MM.1S (cell line): ENCODE results near the gene VRK3.

Experiments used
- DNase-seq: peaks from one replicate; pipeline ENCODE4 v3.0.0-alpha.2; 2015
- H2AFZ ChIP-seq: fragments of 300-600 bp; sonication (generic); 2 replicates; pipeline ENCODE4 v1.6.0; 2016; ENCODE audit warnings: antibody characterized with exemption, low read length
- H3F3A ChIP-seq: fragments of 300-600 bp; sonication (generic); 2 replicates; pipeline ENCODE4 v1.6.1; 2016; ENCODE audit warnings: mild to moderate bottlenecking, antibody characterized with exemption, low read length, moderate library complexity, mixed read lengths; ENCODE audit not compliant: insufficient read depth
- H3K27ac ChIP-seq: fragments of 300-600 bp; sonication (generic); 2 replicates; pipeline ENCODE4 v1.5.1; 2016; ENCODE audit warnings: mild to moderate bottlenecking, low read length
- H3K27me3 ChIP-seq: fragments of 300-600 bp; sonication (generic); replicated peaks from 2 replicates; pipeline ENCODE4 v1.6.0; 2016; ENCODE audit warnings: low read length; ENCODE audit not compliant: insufficient read depth
- H3K36me3 ChIP-seq: fragments of 300-600 bp; sonication (generic); replicated peaks from 2 replicates; pipeline ENCODE4 v1.6.1; 2016; ENCODE audit warnings: mild to moderate bottlenecking, low read length, mixed read lengths; ENCODE audit not compliant: insufficient read depth
- H3K4me1 ChIP-seq: fragments of 300-600 bp; sonication (generic); 2 replicates; pipeline ENCODE4 v1.6.1; 2016; ENCODE audit warnings: low read length, mixed read lengths
- H3K4me2 ChIP-seq: fragments of 300-600 bp; sonication (generic); 2 replicates; pipeline ENCODE4 v1.6.0; 2016; ENCODE audit warnings: low read depth, low read length
- H3K4me3 ChIP-seq: fragments of 300-600 bp; sonication (generic); 2 replicates; pipeline ENCODE4 v1.5.1; 2016; ENCODE audit warnings: low read length, mixed read lengths
- H3K79me2 ChIP-seq: fragments of 300-600 bp; sonication (generic); 2 replicates; pipeline ENCODE4 v1.6.1; 2016; ENCODE audit warnings: mixed run types, low read length, mixed read lengths
- H3K9ac ChIP-seq: fragments of 300-600 bp; sonication (generic); 2 replicates; pipeline ENCODE4 v1.6.1; 2016; ENCODE audit warnings: low read length, mixed read lengths
- H3K9me2 ChIP-seq: fragments of 300-600 bp; sonication (generic); replicated peaks from 2 replicates; pipeline ENCODE4 v1.6.1; 2016; ENCODE audit warnings: mild to moderate bottlenecking, low read length, mixed read lengths; ENCODE audit not compliant: insufficient read depth
- H3K9me3 ChIP-seq: fragments of 300-600 bp; sonication (generic); replicated peaks from 2 replicates; pipeline ENCODE4 v1.6.1; 2016; ENCODE audit warnings: mild to moderate bottlenecking, low read length, mixed read lengths; ENCODE audit not compliant: insufficient read depth
- H4K20me1 ChIP-seq: fragments of 300-600 bp; sonication (generic); 2 replicates; pipeline ENCODE4 v1.6.1; 2016; ENCODE audit warnings: mild to moderate bottlenecking, low read length, moderate library complexity, mixed read lengths; ENCODE audit not compliant: insufficient read depth
- EZH2 ChIP-seq: fragments of 300-600 bp; sonication (generic); optimal IDR thresholded peaks from 2 replicates; pipeline ENCODE3; 2017; ENCODE audit warnings: low read depth, mild to moderate bottlenecking, antibody characterized with exemption, low read length, mixed read lengths
- EZH2phosphoT487 ChIP-seq: fragments of 300-600 bp; sonication (generic); IDR thresholded peaks from 2 replicates; pipeline ENCODE4 v1.6.1; 2018; ENCODE audit warnings: antibody characterized with exemption, low read length
- TF ChIP-seq, protein P1 (sequence below): fragments of 300-600 bp; sonication (generic); IDR thresholded peaks from 2 replicates; pipeline ENCODE4 v1.5.1; 2016; ENCODE audit warnings: antibody characterized with exemption, low read length, mixed read lengths

Gene VRK3

GRCh38 chr19:50061650-50062049 lies 36.5 kb upstream of the VRK3 start:
- Histone ChIP-seq H3K4me1 (no peaks in the 10 kb centered on the region), H3K9ac (no peak overlapping the region), H4K20me1 (no peaks in the 10 kb centered on the region), H2AFZ (no peak overlapping the region), H3K9me3 (no peaks in the 10 kb centered on the region), H3K4me3 (no peak overlapping the region), H3F3A (no peaks in the 10 kb centered on the region), H3K79me2 (no peaks in the 10 kb centered on the region), H3K36me3 (no peaks in the 10 kb centered on the region), H3K27me3 (peaks cover 33% of the 10 kb centered on the region), H3K27ac (no peak overlapping the region), H3K4me2 (no peak overlapping the region), H3K9me2 (no peaks in the 10 kb centered on the region)
- no peak for DNase-seq
- no peak for TF ChIP-seq EZH2phosphoT487
- TF ChIP-seq, protein P1, sequence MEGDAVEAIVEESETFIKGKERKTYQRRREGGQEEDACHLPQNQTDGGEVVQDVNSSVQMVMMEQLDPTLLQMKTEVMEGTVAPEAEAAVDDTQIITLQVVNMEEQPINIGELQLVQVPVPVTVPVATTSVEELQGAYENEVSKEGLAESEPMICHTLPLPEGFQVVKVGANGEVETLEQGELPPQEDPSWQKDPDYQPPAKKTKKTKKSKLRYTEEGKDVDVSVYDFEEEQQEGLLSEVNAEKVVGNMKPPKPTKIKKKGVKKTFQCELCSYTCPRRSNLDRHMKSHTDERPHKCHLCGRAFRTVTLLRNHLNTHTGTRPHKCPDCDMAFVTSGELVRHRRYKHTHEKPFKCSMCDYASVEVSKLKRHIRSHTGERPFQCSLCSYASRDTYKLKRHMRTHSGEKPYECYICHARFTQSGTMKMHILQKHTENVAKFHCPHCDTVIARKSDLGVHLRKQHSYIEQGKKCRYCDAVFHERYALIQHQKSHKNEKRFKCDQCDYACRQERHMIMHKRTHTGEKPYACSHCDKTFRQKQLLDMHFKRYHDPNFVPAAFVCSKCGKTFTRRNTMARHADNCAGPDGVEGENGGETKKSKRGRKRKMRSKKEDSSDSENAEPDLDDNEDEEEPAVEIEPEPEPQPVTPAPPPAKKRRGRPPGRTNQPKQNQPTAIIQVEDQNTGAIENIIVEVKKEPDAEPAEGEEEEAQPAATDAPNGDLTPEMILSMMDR, result no peak
- no peak for TF ChIP-seq EZH2

GRCh38 chr19:50060107-50060506 lies 34.9 kb upstream of the VRK3 start:
- peaks cover 18% of the 10 kb centered on the region for H3K27me3 ChIP-seq
- no peaks in the 10 kb centered on the region for H3K9me2 ChIP-seq
- H4K20me1 ChIP-seq, result no peaks in the 10 kb centered on the region
- no peak overlapping the region for H3K9ac ChIP-seq
- no peak overlapping the region for H3K4me2 ChIP-seq
- no peak overlapping the region for H3K27ac ChIP-seq
- no peaks in the 10 kb centered on the region for H3K36me3 ChIP-seq
- no peak for TF ChIP-seq EZH2phosphoT487
- TF ChIP-seq, protein P1, result no peak
- TF ChIP-seq EZH2, result no peak
- no peaks in the 10 kb centered on the region for H3K79me2 ChIP-seq
- H3K4me3 ChIP-seq, result no peak overlapping the region
- H3K4me1 ChIP-seq, result no peaks in the 10 kb centered on the region
- H3K9me3 ChIP-seq, result no peaks in the 10 kb centered on the region
- H2AFZ ChIP-seq, result no peak overlapping the region
- no peaks in the 10 kb centered on the region for H3F3A ChIP-seq
- no peak for DNase-seq

- Histone ChIP-seq H3K36me3 (no peaks in the 10 kb centered on the region), H3K4me2 (no peak overlapping the region), H4K20me1 (no peaks in the 10 kb centered on the region), H3K9ac (no peak overlapping the region), H3K4me3 (no peak overlapping the region), H3K27ac (no peak overlapping the region), H3K79me2 (no peaks in the 10 kb centered on the region), H3K9me2 (no peaks in the 10 kb centered on the region), H3K27me3 (peaks cover 8% of the 10 kb centered on the region; the same call in 1 of the 2 replicates), H2AFZ (no peak overlapping the region), H3F3A (no peaks in the 10 kb centered on the region), H3K9me3 (no peaks in the 10 kb centered on the region), H3K4me1 (no peaks in the 10 kb centered on the region)
- DNase-seq, result no peak
- TF ChIP-seq EZH2, result no peak
- no peak for TF ChIP-seq EZH2phosphoT487
- TF ChIP-seq, protein P1, result no peak
These were observed 33.9 kb upstream of the VRK3 start for GRCh38 chr19:50059045-50059444.
